Panc1 (cell line): Measurements from ENCODE around the gene BCL2. TPM values are rescaled to one million over a fixed set of nuclear protein-coding genes. Genes with fewer than 3 reads are reported as not detected.

Source experiments
- ATAC-seq: fragments of 200-7000 bp; cut with Tn5 transposase; 2 replicates; pipeline ENCODE4 v1.9.1; 2020; ENCODE audit warnings: mild to moderate bottlenecking, moderate library complexity
- BruUV-seq: library from RNA; stranded (reverse); fragments of 400-500 nt; replicated peaks from 2 replicates; lab custom pipeline; 2021; lab: Mats Ljungman, UMichigan
- CTCF ChIA-PET: fragments of 300-600 bp; sonication (Branson Sonifier 250); formaldehyde crosslinking; loops from one replicate; lab custom pipeline; 2022; ENCODE audit warnings: antibody characterized with exemption; lab: Charles Lee
- POLR2A ChIA-PET: fragments of 300-600 bp; sonication (Branson Sonifier 250); formaldehyde crosslinking; loops from one replicate; lab custom pipeline; 2022; ENCODE audit warnings: antibody characterized with exemption; lab: Charles Lee
- DNase-seq: peaks from one replicate; pipeline ENCODE4 v3.0.0-alpha.2; 2010; ENCODE audit warnings: low read depth, low spot score
- H3K27ac ChIP-seq: 2 replicates; pipeline ENCODE4 v1.5.1; 2011; ENCODE audit warnings: mild to moderate bottlenecking, low read length, inconsistent platforms
- H3K27me3 ChIP-seq: fragments of 200-500 bp; sonication (Bioruptor generic); 2 replicates; pipeline ENCODE4 v1.6.0; 2014; ENCODE audit warnings: low read length, inconsistent platforms; ENCODE audit not compliant: control insufficient read depth, insufficient read depth
- H3K36me3 ChIP-seq: fragments of 200-500 bp; sonication (Bioruptor generic); 2 replicates; pipeline ENCODE4 v1.5.1; 2014; ENCODE audit warnings: inconsistent platforms, mild to moderate bottlenecking, low read length, moderate library complexity; ENCODE audit not compliant: control insufficient read depth, insufficient read depth
- H3K4me1 ChIP-seq: 2 replicates; pipeline ENCODE4 v1.5.1; 2011; ENCODE audit warnings: inconsistent platforms, mild to moderate bottlenecking, low read length, moderate library complexity; ENCODE audit not compliant: control insufficient read depth, insufficient read depth
- H3K4me3 ChIP-seq, 2 experiments: 2 replicates each; pipeline ENCODE4 v1.5.1; 2011 to 2012; ENCODE audit warnings: low read depth in 2 of 2, low read length in 2 of 2, mild to moderate bottlenecking in 2 of 2, inconsistent platforms in 1 of 2, moderate library complexity in 1 of 2
- H3K9me3 ChIP-seq: fragments of 200-500 bp; sonication (Bioruptor generic); 2 replicates; pipeline ENCODE4 v1.5.1; 2014; ENCODE audit warnings: low read depth, mild to moderate bottlenecking, inconsistent platforms, low read length, moderate library complexity; ENCODE audit not compliant: control insufficient read depth, insufficient read depth
- POLR2AphosphoS5 ChIP-seq: IDR thresholded peaks from 2 replicates; pipeline ENCODE4 v1.6.1; 2012; ENCODE audit warnings: mild to moderate bottlenecking, low read depth, low read length, moderate library complexity
- SIN3A ChIP-seq: IDR thresholded peaks from 2 replicates; pipeline ENCODE4 v1.6.1; 2012; ENCODE audit warnings: low read depth, mild to moderate bottlenecking, low read length, moderate library complexity, borderline replicate concordance; ENCODE audit not compliant: insufficient read depth
- TCF7L2 ChIP-seq: IDR thresholded peaks from 2 replicates; pipeline ENCODE4 v1.6.1; 2011; ENCODE audit warnings: mild to moderate bottlenecking, low read depth, low read length, inconsistent platforms
- in situ Hi-C: cut with HindIII; loops from 2 replicates; pipeline ENCODE4 v1.10.0; 2016; ENCODE audit warnings: low sequenced_read_pairs, low pct_unique_long_range_greater_than_20kb
- intact Hi-C: fragments of 100-400 bp; cut with micrococcal nuclease; formaldehyde crosslinking; loops from one replicate; pipeline ENCODE4 v1.10.0; 2022; ENCODE audit not compliant: unreplicated experiment
- total RNA-seq: library from RNA; stranded (reverse); gene quantifications from one replicate; pipeline ENCODE4 v1.2.1, GENCODE V29; 2021; ENCODE audit not compliant: unreplicated experiment
- TF ChIP-seq, protein P1 (sequence below): fragments of 450-650 bp; IDR thresholded peaks from 2 replicates; pipeline ENCODE4 v1.5.1; 2017; ENCODE audit warnings: mild to moderate bottlenecking
- TF ChIP-seq, protein P2 (sequence below), 2 experiments: IDR thresholded peaks; 2 replicates each; pipeline ENCODE4 v1.6.1; 2011 to 2012; ENCODE audit warnings: low read depth in 2 of 2, control low read depth in 1 of 2, low read length in 1 of 2, mild to moderate bottlenecking in 1 of 2, moderate library complexity in 1 of 2; ENCODE audit not compliant: insufficient read depth in 1 of 2

Gene BCL2
- total RNA-seq, 1 experiment from 2014 or later, result 0.72 TPM

DNA sequence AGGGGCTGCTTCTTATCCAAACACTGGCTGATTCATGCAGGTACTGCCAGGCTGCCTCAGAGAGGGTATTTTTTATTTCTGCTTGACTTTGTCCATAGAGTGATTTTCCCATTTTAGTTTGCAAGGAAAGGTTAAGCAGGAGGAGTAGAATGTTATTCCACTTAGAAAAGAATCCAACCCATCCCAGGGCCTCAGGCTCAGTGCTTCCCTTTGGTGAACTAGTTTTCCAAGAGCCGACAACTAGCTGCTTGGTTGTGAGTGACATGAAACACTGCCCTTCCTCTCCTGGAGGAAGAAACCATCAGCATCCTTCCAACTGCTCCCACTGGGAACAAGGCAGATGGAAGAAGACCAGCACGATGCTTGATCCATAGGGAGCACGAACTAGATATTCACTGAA lies 58.5 kb downstream of the BCL2 start:
- Histone ChIP-seq H3K9me3 (no peaks in the 10 kb centered on the region), H3K4me3 (no peak overlapping the region), H3K4me1 (no peaks in the 10 kb centered on the region), H3K27me3 (no peaks in the 10 kb centered on the region), H3K36me3 (no peaks in the 10 kb centered on the region), H3K27ac (no peak overlapping the region)
- TF ChIP-seq, protein P1, sequence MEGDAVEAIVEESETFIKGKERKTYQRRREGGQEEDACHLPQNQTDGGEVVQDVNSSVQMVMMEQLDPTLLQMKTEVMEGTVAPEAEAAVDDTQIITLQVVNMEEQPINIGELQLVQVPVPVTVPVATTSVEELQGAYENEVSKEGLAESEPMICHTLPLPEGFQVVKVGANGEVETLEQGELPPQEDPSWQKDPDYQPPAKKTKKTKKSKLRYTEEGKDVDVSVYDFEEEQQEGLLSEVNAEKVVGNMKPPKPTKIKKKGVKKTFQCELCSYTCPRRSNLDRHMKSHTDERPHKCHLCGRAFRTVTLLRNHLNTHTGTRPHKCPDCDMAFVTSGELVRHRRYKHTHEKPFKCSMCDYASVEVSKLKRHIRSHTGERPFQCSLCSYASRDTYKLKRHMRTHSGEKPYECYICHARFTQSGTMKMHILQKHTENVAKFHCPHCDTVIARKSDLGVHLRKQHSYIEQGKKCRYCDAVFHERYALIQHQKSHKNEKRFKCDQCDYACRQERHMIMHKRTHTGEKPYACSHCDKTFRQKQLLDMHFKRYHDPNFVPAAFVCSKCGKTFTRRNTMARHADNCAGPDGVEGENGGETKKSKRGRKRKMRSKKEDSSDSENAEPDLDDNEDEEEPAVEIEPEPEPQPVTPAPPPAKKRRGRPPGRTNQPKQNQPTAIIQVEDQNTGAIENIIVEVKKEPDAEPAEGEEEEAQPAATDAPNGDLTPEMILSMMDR, result no peak
- TF ChIP-seq SIN3A (no peak), POLR2AphosphoS5 (no peak), TCF7L2 (no peak)
- TF ChIP-seq, protein P2, sequence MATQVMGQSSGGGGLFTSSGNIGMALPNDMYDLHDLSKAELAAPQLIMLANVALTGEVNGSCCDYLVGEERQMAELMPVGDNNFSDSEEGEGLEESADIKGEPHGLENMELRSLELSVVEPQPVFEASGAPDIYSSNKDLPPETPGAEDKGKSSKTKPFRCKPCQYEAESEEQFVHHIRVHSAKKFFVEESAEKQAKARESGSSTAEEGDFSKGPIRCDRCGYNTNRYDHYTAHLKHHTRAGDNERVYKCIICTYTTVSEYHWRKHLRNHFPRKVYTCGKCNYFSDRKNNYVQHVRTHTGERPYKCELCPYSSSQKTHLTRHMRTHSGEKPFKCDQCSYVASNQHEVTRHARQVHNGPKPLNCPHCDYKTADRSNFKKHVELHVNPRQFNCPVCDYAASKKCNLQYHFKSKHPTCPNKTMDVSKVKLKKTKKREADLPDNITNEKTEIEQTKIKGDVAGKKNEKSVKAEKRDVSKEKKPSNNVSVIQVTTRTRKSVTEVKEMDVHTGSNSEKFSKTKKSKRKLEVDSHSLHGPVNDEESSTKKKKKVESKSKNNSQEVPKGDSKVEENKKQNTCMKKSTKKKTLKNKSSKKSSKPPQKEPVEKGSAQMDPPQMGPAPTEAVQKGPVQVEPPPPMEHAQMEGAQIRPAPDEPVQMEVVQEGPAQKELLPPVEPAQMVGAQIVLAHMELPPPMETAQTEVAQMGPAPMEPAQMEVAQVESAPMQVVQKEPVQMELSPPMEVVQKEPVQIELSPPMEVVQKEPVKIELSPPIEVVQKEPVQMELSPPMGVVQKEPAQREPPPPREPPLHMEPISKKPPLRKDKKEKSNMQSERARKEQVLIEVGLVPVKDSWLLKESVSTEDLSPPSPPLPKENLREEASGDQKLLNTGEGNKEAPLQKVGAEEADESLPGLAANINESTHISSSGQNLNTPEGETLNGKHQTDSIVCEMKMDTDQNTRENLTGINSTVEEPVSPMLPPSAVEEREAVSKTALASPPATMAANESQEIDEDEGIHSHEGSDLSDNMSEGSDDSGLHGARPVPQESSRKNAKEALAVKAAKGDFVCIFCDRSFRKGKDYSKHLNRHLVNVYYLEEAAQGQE (IDR thresholded peaks at IDR 0.05; ENCODE audit: insufficient read depth in 1 of 2, low read depth in 2 of 2, low read length in 1 of 2), result no peak
- in situ Hi-C loops, result no loop called here
- ChIA-PET CTCF (no interaction called here), POLR2A (no interaction called here)
- ATAC-seq (no peak), DNase-seq (no peak)
- intact Hi-C loops, result no loop called here
- no TSS peak for BruUV-seq

DNA sequence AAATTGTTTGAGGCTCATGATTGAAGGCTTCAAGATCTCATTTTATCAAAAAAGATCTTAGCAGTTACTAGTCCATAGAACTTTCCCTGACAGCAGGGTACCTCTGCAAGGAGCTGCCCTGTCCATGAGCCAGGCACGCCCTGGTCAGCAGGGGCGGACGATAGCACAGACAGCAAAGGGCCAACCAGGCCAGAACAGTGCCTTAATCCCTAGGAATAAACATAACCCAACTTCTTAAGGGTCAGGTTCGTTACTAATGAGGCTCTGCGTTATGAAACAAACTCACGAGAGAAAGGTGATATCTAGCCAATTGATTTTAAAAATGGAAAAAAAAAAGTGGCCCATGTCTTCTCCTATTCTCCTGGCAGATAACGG lies 59.2 kb downstream of the BCL2 start:
- H3K4me1 ChIP-seq, result no peaks in the 10 kb centered on the region
- in situ Hi-C loops, result no loop called here
- POLR2A ChIA-PET, result no interaction called here

More for the DNA sequence above, 59.2 kb downstream of the BCL2 start:
- no TSS peak for BruUV-seq
- DNase-seq (no peak), ATAC-seq (no peak)
- no peak overlapping the region for H3K27ac ChIP-seq
- intact Hi-C loops, result no loop called here
- H3K36me3 ChIP-seq, result no peaks in the 10 kb centered on the region
- no peak overlapping the region for H3K4me3 ChIP-seq
- no peaks in the 10 kb centered on the region for H3K9me3 ChIP-seq
- no peaks in the 10 kb centered on the region for H3K27me3 ChIP-seq
- CTCF ChIA-PET, result no interaction called here
- no peak for TF ChIP-seq POLR2AphosphoS5
- TF ChIP-seq, protein P1, result no peak
- TF ChIP-seq TCF7L2, result no peak
- TF ChIP-seq, protein P2 (IDR thresholded peaks at IDR 0.05; ENCODE audit: insufficient read depth in 1 of 2, low read depth in 2 of 2, low read length in 1 of 2), result no peak
- TF ChIP-seq SIN3A, result no peak
